GM21423 (cell line): ENCODE measurements around the gene EVPL.

Experiments used
- ATAC-seq: cut with Tn5 transposase; IDR thresholded peaks from one replicate; pipeline ENCODE4 v1.9.1; 2021; ENCODE audit warnings: mild to moderate bottlenecking, moderate library complexity; ENCODE audit not compliant: unreplicated experiment

The EVPL gene

GRCh38 chr17:76019833-76020467 is 7.2 kb downstream of the EVPL start:
- ATAC-seq = no peak

GRCh38 chr17:76018801-76019200 is 8.3 kb downstream of the EVPL start:
- ATAC-seq = no peak

- ATAC-seq = no peak
Measured at GRCh38 chr17:76018340-76018680, 8.8 kb downstream of the EVPL start.

- ATAC-seq = no peak
Measured at GRCh38 chr17:76017481-76018339, 9.4 kb downstream of the EVPL start.

- ATAC-seq = no peak
Measured at GRCh38 chr17:76014925-76015261, 12.2 kb downstream of the EVPL start.

- ATAC-seq = no peak
Measured at GRCh38 chr17:76014100-76014924, 12.8 kb downstream of the EVPL start.

GRCh38 chr17:76013377-76013932 is 13.7 kb downstream of the EVPL start:
- no peak for ATAC-seq

- ATAC-seq = no peak
Measured at GRCh38 chr17:76011951-76012350, 15.2 kb downstream of the EVPL start.

GRCh38 chr17:76009969-76010661 is 17.0 kb downstream of the EVPL start:
- ATAC-seq = no peak

GRCh38 chr17:76009447-76009846 is 17.7 kb downstream of the EVPL start:
- no peak for ATAC-seq

- ATAC-seq = no peak
Measured at GRCh38 chr17:76008630-76009425, 18.3 kb downstream of the EVPL start.

GRCh38 chr17:76008208-76008607 is 18.9 kb downstream of the EVPL start:
- no peak for ATAC-seq

- no peak for ATAC-seq
Measured at GRCh38 chr17:76007850-76008165, 19.3 kb downstream of the EVPL start.

- no peak for ATAC-seq
Measured at GRCh38 chr17:76007131-76007849, 19.8 kb downstream of the EVPL start.

GRCh38 chr17:76005263-76006149 is 21.6 kb downstream of the EVPL start:
- no peak for ATAC-seq

GRCh38 chr17:76004750-76005262 is 22.3 kb downstream of the EVPL start:
- ATAC-seq = no peak

GRCh38 chr17:76003915-76004314 is 23.2 kb downstream of the EVPL start:
- ATAC-seq = no peak

- ATAC-seq = no peak
Measured at GRCh38 chr17:76002100-76002499, 25.0 kb downstream of the EVPL start.
